ENCODE measurements around the gene NDUFB11.

The NDUFB11 gene

DNA sequence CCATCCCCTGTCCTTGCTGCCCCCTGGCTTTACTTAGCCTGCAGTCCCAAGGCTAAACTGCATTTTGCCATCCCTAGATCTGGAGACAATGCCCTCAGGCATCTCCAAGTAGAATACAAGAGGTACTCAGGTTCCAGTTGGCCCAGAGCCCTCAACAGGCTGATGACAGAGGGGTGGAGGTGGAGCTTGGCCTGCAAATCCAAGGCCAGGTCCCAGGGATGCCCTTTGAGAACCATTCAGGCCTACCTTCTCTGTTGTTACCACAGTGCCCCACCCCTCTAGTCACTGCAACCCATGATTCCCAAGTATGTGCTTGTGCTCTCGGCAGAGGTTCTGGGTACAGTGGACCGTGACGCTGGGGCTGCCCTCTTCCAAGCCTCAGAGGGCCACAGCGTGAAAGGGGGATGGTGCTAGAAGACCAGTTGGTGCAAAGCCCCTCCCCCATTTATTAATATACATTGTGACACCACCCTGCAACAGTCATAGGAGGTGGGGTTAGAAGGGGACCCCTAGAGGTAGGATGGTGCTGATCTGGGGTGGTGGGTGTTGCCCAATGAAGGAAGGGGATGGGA lies 42.7 kb upstream of the NDUFB11 start:
- TF ChIP-seq, protein P1, sequence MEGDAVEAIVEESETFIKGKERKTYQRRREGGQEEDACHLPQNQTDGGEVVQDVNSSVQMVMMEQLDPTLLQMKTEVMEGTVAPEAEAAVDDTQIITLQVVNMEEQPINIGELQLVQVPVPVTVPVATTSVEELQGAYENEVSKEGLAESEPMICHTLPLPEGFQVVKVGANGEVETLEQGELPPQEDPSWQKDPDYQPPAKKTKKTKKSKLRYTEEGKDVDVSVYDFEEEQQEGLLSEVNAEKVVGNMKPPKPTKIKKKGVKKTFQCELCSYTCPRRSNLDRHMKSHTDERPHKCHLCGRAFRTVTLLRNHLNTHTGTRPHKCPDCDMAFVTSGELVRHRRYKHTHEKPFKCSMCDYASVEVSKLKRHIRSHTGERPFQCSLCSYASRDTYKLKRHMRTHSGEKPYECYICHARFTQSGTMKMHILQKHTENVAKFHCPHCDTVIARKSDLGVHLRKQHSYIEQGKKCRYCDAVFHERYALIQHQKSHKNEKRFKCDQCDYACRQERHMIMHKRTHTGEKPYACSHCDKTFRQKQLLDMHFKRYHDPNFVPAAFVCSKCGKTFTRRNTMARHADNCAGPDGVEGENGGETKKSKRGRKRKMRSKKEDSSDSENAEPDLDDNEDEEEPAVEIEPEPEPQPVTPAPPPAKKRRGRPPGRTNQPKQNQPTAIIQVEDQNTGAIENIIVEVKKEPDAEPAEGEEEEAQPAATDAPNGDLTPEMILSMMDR (IDR thresholded peaks at IDR 0.05; ENCODE audit: insufficient read depth, missing control alignments) = no peak
- FAIRE-seq = no peak
- no peak for DNase-seq (ENCODE audit: insufficient read length, low spot score)

DNA sequence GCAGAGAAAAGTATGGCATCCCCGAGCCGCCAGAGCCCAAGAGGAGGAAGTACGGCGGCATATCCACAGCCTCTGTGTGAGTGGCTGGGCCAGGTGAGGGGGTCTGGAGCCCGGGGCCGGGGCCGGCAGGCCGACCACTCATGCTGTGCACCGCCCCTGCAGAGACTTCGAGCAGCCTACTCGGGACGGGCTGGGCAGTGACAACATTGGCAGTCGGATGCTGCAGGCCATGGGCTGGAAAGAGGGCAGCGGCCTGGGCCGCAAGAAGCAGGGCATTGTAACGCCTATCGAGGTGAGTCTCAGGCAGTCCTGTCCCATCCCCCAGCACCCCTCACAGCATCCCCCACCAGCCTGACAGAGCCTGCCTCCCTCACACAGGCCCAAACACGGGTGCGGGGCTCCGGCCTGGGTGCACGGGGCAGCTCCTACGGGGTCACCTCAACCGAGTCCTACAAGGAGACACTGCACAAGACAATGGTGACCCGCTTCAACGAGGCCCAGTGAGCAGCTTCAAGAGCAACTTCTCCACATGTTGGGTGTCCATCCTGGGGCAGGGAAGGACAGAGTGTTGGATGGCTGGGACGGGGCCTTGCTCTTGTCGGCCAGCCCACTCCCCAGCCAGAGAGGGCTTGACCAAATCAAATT lies 41.7 kb upstream of the NDUFB11 start:
- TF ChIP-seq, protein P1 (IDR thresholded peaks at IDR 0.05; ENCODE audit: insufficient read depth, missing control alignments) = no peak
- no peak for DNase-seq (ENCODE audit: insufficient read length, low spot score)
- FAIRE-seq = no peak

DNA sequence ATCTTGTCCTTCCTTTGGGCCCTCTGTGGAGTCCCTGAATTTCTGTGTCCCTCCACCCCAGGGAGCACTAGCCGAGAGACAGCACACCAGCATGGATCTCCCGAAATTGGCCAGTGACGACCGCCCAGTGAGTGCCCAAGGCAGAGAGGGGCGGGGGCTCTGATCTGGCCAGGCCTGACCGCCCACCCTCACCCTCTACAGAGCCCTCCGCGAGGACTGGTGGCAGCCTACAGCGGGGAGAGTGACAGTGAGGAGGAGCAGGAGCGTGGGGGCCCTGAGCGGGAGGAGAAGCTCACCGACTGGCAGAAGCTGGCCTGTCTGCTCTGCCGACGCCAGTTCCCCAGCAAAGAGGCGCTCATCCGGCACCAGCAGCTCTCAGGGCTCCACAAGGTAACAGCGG lies 40.7 kb upstream of the NDUFB11 start:
- FAIRE-seq (no peak), DNase-seq (ENCODE audit: insufficient read length, low spot score) (no peak)
- TF ChIP-seq, protein P1 (IDR thresholded peaks at IDR 0.05; ENCODE audit: insufficient read depth, missing control alignments) = no peak

DNA sequence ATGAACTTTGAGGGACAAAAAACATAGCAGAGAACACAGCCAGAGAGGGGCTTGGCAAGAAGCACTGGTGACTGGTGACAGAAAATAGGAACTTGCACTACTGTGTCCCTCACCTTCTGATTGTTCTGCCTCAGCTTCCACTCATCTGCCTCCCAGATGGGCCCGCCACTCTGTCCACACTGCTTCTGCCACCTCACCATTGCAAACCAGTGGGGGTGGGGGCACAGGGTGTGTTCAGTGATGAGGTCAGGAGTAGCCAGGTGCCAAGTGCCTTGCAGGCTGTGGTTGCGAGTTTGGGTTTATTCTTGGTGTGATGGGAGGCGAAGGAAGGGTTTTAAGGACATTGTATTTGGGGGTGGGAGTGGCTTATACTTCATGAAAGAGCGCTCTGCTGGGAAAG lies 40.0 kb upstream of the NDUFB11 start:
- DNase-seq (ENCODE audit: insufficient read length, low spot score) = no peak
- TF ChIP-seq, protein P1 (IDR thresholded peaks at IDR 0.05; ENCODE audit: insufficient read depth, missing control alignments) = no peak
- no peak for FAIRE-seq

DNA sequence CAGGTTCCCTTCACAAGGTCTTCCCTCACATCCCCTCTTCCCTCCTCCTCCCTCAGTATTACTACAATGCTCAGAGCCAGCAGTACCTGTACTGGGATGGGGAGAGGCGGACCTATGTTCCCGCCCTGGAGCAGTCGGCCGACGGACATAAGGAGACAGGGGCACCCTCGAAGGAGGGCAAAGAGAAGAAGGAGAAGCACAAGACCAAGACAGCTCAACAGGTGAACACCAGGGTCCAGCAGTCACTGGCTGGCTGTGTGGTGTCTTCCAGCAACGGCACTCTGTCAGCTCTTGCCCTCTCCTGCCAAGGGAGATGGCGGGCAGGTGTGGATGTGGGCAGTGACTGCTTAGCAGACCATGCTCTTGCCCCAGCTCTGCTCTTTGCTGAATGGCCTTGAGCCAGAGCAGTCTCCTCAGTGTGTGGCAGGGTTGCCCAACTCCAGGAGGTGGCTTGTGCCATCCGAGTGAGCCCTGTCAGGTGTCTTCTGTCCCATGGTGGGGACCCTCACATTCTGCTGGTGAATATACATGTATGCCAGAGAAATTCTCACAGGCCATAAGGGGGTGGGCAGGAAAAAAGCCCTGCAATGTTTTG lies 37.7 kb upstream of the NDUFB11 start:
- no peak for DNase-seq (ENCODE audit: insufficient read length, low spot score)
- no peak for FAIRE-seq
- TF ChIP-seq, protein P1 (IDR thresholded peaks at IDR 0.05; ENCODE audit: insufficient read depth, missing control alignments) = no peak

DNA sequence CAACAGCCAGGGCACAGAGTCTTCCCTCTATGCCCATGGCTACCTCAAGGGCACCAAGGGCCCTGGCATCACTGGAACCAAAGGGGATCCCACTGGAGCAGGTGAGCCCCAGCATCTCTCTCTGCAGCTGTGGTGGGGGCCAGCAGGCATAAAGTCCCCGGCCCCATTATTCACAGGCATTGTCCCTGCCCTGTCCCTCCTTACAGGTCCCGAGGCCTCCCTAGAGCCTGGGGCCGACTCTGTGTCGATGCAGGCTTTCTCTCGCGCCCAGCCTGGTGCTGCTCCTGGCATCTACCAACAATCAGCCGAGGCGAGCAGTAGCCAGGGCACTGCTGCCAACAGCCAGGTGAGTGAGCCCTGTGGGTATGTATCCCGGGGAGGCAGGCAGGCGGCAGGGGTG lies 36.8 kb upstream of the NDUFB11 start:
- DNase-seq (ENCODE audit: insufficient read length, low spot score) = no peak
- FAIRE-seq = no peak
- TF ChIP-seq, protein P1 (IDR thresholded peaks at IDR 0.05; ENCODE audit: insufficient read depth, missing control alignments) = no peak

DNA sequence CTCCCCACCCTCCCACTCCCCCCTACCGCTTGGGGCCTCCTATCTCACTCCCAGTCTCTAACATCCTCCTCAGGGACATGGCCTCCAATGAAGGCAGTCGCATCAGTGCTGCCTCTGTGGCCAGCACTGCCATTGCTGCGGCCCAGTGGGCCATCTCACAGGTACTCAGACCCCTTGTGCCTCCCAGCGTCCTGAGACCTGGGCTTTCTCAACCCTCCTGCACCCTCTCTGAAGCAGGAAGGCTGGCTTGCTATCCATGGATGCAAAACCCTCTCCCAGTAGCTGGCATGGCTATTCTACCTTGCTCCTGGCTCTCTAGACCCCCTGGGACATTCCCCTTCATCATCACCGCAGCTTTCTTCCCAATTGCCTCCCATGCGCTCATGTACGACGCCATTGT lies 35.8 kb upstream of the NDUFB11 start:
- no peak for FAIRE-seq
- TF ChIP-seq, protein P1 (IDR thresholded peaks at IDR 0.05; ENCODE audit: insufficient read depth, missing control alignments) = no peak

More for the DNA sequence above, 35.8 kb upstream of the NDUFB11 start:
- no peak for DNase-seq (ENCODE audit: insufficient read length, low spot score)
